Measurements from ENCODE around the gene SEC24C.
"Not testable (repeated sequence)": the region's sequence is repeated elsewhere in the genome, so short reads cannot be mapped to it uniquely, and the experiment has no call there.

Gene SEC24C

GRCh38 chr10:73732426-73732825 lies 11.7 kb upstream of the SEC24C start:
- DNase-seq = no peak

- DNase-seq = no peak
Measured at GRCh38 chr10:73732931-73733623, 11.1 kb upstream of the SEC24C start.

GRCh38 chr10:73734028-73734720 lies 10.0 kb upstream of the SEC24C start:
- no peak for DNase-seq

DNA sequence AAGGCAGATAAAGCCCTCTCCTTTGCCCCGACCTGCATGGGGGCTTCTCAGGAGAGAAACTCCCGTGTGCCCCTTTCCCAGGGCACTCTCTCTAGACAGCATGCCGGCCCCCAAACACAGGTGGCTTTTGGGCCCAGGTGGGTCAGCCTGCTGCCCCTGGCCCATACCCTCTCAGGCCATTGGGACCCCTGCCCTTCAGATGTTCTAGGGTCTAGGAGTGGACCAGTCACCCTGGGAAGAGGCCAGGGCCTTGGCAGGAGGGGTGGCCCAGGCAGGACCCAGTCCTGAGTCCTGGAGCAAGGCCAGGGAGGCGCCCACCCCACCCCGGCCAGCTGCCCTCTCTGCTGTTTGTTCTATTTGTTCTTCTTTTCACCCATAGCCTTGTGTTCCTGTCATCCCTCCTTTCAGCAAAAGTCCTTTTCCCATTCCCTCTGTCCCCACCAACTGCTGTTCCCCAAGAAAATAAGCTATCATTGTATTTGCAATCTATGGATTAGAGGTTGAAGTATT lies 9.3 kb upstream of the SEC24C start:
- DNase-seq = no peak

GRCh38 chr10:73740501-73741254 lies 3.5 kb upstream of the SEC24C start:
- DNase-seq = not testable (repeated sequence)

GRCh38 chr10:73742454-73742734 lies 1.8 kb upstream of the SEC24C start:
- no peak for DNase-seq

DNA sequence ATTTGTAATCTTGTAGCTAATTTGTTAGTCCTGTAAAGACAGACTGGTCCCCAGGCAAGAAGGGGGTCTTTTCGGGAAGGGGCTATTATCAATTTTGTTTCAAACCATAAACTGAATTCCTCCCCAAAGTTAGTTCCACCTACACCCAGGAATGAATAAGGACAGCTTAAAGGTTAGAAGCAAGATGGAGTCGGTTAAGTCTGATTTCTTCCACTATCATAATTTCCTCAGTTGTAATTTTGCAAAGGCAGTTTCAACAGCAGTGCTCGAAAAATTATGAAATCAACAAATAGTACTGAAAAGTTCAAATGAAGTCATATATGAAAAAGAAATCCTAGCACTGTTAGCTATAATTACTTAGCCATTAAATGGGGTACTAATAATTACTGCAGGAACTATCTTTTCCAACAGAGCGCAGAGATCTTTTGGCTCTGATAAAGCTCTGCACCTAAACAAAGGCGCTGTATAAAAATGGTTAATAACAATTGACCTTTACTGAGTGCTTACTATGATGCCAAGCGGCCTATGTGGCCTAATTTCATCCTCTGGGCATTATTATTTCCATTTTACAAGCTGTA lies 756 bp upstream of the SEC24C start:
- no peak for DNase-seq

GRCh38 chr10:73744664-73744975 lies 448 bp downstream of the SEC24C start:
- DNase-seq = peak in 3 of 56 donors; percentile 51 to 60 (median 53)

DNA sequence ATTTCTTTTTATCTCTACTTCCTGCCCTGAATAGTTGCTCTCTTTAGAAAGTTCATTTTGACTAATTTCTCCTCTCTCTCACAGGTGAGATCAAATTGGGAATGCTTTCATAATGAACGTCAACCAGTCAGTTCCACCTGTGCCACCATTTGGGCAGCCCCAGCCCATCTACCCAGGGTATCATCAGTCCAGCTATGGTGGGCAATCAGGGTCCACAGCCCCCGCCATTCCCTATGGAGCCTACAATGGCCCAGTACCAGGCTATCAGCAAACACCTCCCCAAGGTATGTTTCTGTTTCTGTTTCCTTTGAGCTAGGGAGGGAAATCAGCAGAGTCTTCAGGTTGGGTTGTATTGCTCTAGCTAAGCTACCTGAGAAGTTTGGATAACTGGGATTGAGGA lies 2.5 kb downstream of the SEC24C start:
- no peak for DNase-seq

- DNase-seq = no peak
Measured at GRCh38 chr10:73750819-73751218, 6.6 kb downstream of the SEC24C start.

DNA sequence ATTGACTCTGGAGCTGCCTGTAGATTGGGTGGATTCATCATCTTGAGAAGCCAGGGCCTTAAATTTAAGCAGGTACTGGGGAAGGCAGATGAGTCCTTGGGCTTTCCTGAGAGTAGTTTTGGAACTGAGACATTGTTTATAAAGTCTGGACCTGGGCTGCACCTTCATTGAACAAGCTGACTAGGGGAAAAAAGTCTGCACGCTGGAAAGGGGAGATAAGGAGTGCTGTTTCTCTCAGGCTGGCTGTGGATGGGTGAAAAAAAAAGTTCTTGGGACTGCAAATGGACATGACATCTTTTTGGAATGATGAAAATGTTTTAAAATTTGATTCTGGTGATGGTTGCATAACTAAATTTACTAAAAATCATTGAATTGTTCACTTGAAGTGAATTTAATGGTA lies 12.0 kb downstream of the SEC24C start:
- DNase-seq = no peak

GRCh38 chr10:73758704-73759511 lies 14.7 kb downstream of the SEC24C start:
- no peak for DNase-seq

GRCh38 chr10:73759512-73760115 lies 15.4 kb downstream of the SEC24C start:
- no peak for DNase-seq

DNA sequence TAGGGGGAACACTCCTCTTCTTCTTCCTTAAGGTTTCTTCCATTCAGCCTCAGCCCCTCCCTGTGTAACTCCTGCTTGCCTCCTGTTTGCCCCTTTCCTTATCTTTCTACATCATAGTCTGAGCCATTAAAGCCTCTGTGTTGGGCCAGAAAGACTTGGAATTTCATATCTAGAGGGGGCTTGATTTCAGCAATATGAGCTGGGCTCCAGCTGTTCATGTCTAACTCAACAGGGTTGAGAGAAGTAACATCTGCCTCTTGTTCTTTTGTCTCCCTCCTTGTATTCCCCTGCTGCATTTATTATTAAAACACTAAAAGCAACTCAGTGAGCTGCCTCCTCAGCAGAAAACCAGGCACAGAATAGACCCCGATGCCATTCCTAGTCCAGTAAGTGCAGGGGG lies 17.6 kb downstream of the SEC24C start:
- no peak for DNase-seq

DNA sequence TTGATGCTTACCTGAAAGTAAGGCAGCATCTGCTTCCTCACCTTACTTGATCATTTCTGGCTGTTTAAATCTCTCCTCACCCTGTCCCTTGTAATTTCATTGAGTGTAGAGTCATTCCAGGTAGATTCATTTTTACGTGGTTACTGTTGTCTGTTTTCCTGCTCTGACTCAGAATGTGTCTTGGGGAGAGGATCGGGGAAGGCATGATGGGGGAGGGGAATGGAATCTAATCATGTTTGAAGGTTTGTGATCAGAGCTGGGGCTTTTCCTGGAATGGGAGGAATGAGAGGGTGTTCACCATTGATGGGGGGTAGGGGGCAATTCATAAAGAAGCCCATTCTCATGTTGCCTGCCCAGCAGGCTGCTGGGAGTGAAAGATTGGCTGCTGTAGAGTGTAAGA lies 18.7 kb downstream of the SEC24C start:
- DNase-seq = no peak

DNA sequence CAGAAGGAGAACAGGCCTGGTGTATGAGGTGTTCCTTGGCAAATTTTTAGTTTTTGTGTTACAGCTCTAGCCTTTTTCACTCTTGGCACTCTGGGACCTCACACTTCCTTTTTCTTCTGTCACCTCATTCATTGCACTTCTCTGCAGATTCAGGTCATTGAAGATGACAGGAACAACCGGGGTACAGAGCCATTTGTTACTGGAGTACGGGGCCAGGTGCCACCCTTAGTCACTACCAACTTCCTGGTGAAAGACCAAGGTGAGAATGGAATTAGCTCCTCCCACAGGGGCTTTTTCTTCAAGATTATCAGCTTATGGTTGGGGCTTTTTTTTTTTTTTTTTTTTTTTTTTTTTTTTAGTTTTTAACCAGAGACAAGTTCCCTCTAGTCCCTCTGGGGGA lies 19.2 kb downstream of the SEC24C start:
- DNase-seq = no peak

DNA sequence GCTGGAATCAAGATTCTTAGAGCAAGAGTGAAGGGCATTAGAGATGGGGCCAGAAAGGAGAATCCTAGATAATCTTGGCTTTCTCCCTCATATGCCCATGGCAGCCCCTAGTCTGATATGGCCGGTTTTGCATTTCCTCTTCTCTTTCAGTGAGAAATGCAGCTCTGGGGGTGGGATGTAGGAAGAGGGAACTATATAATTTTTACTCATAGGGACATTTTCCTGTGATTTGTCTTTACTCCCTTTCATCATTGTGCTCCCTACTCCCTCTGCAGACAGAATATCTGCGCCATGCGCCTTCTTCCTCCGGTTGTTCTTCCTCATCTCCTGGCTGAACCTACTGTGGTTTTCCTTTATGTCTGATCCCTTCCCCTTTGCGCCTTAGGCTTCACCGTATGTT lies 20.9 kb downstream of the SEC24C start:
- DNase-seq = no peak

DNA sequence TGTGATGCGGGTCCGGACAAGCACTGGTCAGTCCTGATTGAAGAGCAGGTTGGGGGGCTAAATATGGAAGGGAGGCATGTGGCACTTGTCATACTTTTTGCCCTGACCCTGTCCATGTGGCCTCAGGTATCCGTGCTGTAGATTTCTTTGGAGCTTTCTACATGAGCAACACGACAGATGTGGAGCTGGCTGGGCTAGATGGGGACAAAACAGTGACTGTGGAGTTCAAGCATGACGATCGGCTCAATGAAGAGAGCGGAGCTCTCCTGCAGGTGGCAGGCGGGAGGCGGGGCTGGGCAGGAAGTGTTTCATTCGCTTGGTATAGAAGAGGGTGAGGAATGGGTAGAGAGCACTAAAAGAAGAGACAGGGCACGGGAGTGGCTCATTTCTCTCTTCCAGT lies 24.7 kb downstream of the SEC24C start:
- no peak for DNase-seq

- DNase-seq = no peak
Measured at GRCh38 chr10:73769396-73769795, 25.2 kb downstream of the SEC24C start.

DNA sequence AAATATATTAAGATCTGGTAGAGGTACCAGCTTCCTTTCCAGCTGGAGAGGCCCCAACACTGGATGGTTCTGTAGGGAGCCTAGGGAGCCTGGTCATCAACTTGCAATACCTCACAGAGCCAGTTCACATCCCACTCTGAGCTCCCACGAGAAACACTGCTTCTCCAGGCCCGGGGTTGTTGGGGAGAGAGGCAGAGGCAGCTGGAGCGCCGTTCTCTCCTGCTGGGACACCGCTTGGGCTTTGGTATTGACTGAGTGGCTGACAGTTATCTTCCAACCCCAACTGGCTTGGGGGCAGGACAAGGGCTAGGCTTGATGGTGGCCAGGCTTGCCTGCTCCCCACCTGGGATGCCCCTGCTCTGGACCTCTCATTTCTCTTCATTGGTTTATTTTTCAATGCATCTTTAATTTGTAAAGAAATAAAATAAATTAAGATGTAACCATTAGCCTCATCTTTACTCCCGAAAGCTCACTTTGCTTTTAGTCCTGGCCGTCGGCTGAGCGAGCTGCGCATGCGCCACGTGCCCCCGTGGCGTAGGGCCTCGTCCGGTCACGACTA lies 27.6 kb downstream of the SEC24C start:
- DNase-seq = peak in 8 of 56 donors; percentile 40 to 92 (median 84)

Measured in amygdala (tissue), 56 donors.